ENCODE results near the gene MYL9. TPM values are rescaled to one million over a fixed set of nuclear protein-coding genes. Genes with fewer than 3 reads are reported as not detected.

Gene MYL9
- total and polyA plus RNA-seq, 10 of the 15 experiments (the other 5 are each of a cell fraction or from before 2014, with no cell fraction given) = 0.28 to 1.7 (median 0.63) TPM; not detected in 3

- in situ Hi-C loops (cut with MboI) (no loop called here), intact Hi-C loops (cut with micrococcal nuclease; ENCODE audit: unreplicated experiment) (no loop called here)
- Histone ChIP-seq H3K9ac (ENCODE audit: control insufficient read depth, insufficient read depth, low read length) (no peak overlapping the region), H3K79me2 (ENCODE audit: control insufficient read depth, insufficient read depth, low read length) (no peaks in the 10 kb centered on the region), H3K4me3 (no peak overlapping the region), H3K4me2 (ENCODE audit: control insufficient read depth, insufficient read depth) (no peak overlapping the region), H3K4me1 (ENCODE audit: control insufficient read depth, insufficient read depth, low read length) (peaks cover 5% of the 10 kb centered on the region; the same call in 1 of the 2 replicates), H3K36me3 (ENCODE audit: control insufficient read depth in 2 of 2, insufficient read depth in 2 of 2, low read length in 1 of 2) (peaks cover 9 to 13% of the 10 kb centered on the region in 2 experiments; a peak in 3 of 4 replicates), H3K27ac (ENCODE audit: control insufficient read depth, insufficient read depth) (no peak overlapping the region), H2AFZ (ENCODE audit: control insufficient read depth, low read depth, low read length) (no peak overlapping the region), H4K20me1 (ENCODE audit: control insufficient read depth, insufficient read depth) (no peaks in the 10 kb centered on the region), H3K27me3 (replicated peaks in 1 of 2; ENCODE audit: control insufficient read depth in 2 of 2, insufficient read depth in 2 of 2, low read length in 1 of 2) (no peaks in the 10 kb centered on the region), H3K9me3 (replicated peaks; ENCODE audit: control insufficient read depth, insufficient read depth, low read length) (no peaks in the 10 kb centered on the region)
- DNase-seq (ENCODE audit: low read depth, low spot score) (no peak), FAIRE-seq (no peak), ATAC-seq (no peak)
- TSS peak; percentile 76 for BruUV-seq (replicated peaks)
- ChIA-PET SMC1A (ENCODE audit: uncharacterized antibody, unreplicated experiment) (no interaction called here), CTCF (no interaction called here), RAD21 (ENCODE audit: unreplicated experiment) (no interaction called here), POLR2A (no interaction called here)
- 93% methylated on average over 32 of the region's 32 CpGs for WGBS (ENCODE audit: insufficient coverage, insufficient replicate concordance, low lambda C conversion rate, missing lambda C conversion rate)
- TF ChIP-seq BCL11A (IDR thresholded peaks at IDR 0.05; ENCODE audit: low read depth, low read length) (no peak), POLR2A (IDR thresholded peaks at IDR 0.05; ENCODE audit: low read depth, low read length) (no peak), REST (IDR thresholded peaks at IDR 0.05; ENCODE audit: low read depth, low read length) (no peak), RBBP5 (conservative IDR thresholded peaks at IDR 0.05) (no peak), WRNIP1 (IDR thresholded peaks at IDR 0.05; ENCODE audit: borderline replicate concordance, low read depth, low read length) (no peak), BHLHE40 (IDR thresholded peaks at IDR 0.05; ENCODE audit: borderline replicate concordance in 1 of 2, low read depth in 2 of 2, low read length in 1 of 2) (no peak), CHD2 (IDR thresholded peaks at IDR 0.05; ENCODE audit: borderline replicate concordance, low read depth, low read length) (no peak), RB1 (IDR thresholded peaks at IDR 0.05; ENCODE audit: borderline replicate concordance) (no peak), NR2C2 (IDR thresholded peaks at IDR 0.05; ENCODE audit: borderline replicate concordance, control insufficient read depth, insufficient read length, low read depth) (no peak), ZBED1 (IDR thresholded peaks at IDR 0.05; ENCODE audit: borderline replicate concordance) (no peak), EED (IDR thresholded peaks at IDR 0.05; ENCODE audit: low read depth) (no peak), IRF5 (IDR thresholded peaks at IDR 0.05; ENCODE audit: borderline replicate concordance) (no peak), BMI1 (IDR thresholded peaks at IDR 0.05; ENCODE audit: borderline replicate concordance) (no peak), DPF2 (IDR thresholded peaks at IDR 0.05) (no peak), E2F8 (IDR thresholded peaks at IDR 0.05; ENCODE audit: low read depth, partially characterized antibody) (no peak), ATF3 (IDR thresholded peaks at IDR 0.05; ENCODE audit: borderline replicate concordance, extremely low read depth, low read depth, low read length) (no peak), TCF12 (IDR thresholded peaks at IDR 0.05; ENCODE audit: low read depth, low read length) (no peak)
These were observed 13.8 kb upstream of the MYL9 start for GRCh38 chr20:36527331-36528125.

Measured in GM12878 (cell line).